Stomach (tissue), 4 donors: ENCODE data around the gene ZNF775.

Experiments
- POLR2A ChIP-seq, 4 donors: fragments of 450-650 bp; IDR thresholded peaks; one replicate each; pipeline ENCODE4 v1.6.1; 2016; ENCODE audit warnings: antibody characterized with exemption in 4 of 4, control low read depth in 2 of 4, mild to moderate bottlenecking in 1 of 4, moderate library complexity in 1 of 4
- POLR2AphosphoS5 ChIP-seq, 3 donors: sonication (generic); formaldehyde crosslinking; IDR thresholded peaks; one replicate each; pipeline ENCODE4 v1.6.1; 2016; ENCODE audit warnings: antibody characterized with exemption in 3 of 3
- TF ChIP-seq, protein P1 (sequence below), 7 experiments: fragments of 450-650 bp in 4 of 7; fragments of 200-600 bp in 3 of 7; sonication (generic) in 3 of 7; IDR thresholded peaks; one replicate each; pipeline ENCODE4 v1.5.1; 2016 to 2019; ENCODE audit warnings: antibody characterized with exemption in 7 of 7, control low read depth in 2 of 7, mild to moderate bottlenecking in 1 of 7

DNA sequence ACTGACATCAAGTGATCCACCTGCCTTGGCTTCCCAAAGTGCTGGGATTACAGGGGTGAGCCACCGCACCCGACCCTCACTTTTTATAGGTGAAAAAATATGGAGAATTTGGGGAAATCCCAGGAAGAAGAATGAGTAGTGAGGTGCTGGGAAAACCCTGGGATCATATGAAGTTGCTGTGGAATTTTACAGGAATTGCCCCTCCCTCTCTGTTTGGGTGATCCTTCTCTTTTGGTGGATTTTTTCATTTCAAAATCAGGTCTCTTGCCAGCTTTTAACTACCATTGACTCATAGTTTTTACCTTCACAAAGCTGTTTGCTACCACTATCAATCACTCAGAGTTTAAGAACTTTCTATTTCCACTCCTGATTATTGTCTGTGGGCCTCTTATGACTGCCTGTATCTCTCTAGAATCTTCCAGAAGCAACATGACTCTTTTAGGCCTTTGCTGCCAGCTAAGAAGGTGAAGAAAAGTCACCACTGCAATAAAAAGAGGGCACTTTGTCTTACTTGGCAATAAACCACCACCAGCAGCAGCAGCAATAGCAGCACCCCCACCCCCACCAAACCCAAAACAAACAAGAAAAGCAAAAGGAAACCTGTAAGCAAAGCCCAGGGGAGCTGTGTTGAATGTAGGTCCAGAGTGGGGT lies 67.3 kb downstream of the ZNF775 start:
- TF ChIP-seq, protein P1, sequence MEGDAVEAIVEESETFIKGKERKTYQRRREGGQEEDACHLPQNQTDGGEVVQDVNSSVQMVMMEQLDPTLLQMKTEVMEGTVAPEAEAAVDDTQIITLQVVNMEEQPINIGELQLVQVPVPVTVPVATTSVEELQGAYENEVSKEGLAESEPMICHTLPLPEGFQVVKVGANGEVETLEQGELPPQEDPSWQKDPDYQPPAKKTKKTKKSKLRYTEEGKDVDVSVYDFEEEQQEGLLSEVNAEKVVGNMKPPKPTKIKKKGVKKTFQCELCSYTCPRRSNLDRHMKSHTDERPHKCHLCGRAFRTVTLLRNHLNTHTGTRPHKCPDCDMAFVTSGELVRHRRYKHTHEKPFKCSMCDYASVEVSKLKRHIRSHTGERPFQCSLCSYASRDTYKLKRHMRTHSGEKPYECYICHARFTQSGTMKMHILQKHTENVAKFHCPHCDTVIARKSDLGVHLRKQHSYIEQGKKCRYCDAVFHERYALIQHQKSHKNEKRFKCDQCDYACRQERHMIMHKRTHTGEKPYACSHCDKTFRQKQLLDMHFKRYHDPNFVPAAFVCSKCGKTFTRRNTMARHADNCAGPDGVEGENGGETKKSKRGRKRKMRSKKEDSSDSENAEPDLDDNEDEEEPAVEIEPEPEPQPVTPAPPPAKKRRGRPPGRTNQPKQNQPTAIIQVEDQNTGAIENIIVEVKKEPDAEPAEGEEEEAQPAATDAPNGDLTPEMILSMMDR (IDR thresholded peaks at IDR 0.05) = no peak
- TF ChIP-seq POLR2AphosphoS5 (IDR thresholded peaks at IDR 0.05) (no peak), POLR2A (IDR thresholded peaks at IDR 0.05) (no peak)
